ENCODE results near the gene RAD51B. TPM values are rescaled to one million over a fixed set of nuclear protein-coding genes. Genes with fewer than 3 reads are reported as not detected.
"Not testable (repeated sequence)": the region's sequence is repeated elsewhere in the genome, so short reads cannot be mapped to it uniquely, and the experiment has no call there.

RAD51B gene
- total RNA-seq, 1 donor from 2014 or later, result 17.0 TPM

DNA sequence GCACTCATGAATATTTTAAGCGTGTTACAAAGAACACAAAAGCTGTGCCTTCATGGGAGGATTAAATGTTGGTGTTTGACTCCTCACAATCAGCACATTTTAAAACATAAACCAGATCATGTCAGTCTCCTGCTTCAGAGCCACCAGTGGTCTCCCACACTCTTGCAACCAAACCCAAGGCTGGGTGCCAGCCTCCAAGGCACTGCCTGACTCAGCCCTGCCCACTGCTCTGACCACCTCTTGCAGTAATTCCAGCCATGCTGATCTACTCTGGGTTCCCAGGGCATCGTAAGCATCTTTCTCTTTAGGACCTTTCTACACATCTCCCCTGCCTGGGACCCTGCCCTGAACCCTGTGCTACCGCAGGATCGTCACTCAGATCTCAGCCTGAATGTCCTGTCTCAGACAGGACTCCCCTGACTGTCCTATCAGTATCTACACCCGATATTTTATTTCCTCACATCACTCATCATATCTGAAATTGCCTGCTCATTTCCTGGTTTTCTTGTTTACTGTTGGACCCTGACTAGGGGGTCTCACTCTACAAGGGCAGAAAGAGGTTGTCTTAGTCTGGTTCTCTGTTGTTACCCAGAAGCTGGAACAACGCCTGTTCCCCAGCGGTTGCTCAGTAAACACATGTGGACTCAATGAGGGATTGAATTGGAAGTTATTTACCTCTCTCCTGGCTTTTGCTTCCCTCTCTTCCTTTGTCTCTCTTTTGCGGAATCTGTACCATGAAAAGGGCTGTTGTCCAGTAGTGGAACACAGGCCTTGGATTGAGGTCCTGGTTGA is 449.8 kb downstream of the RAD51B start:
- DNase-seq (ENCODE audit: low read depth), result peak; percentile 59

- no peak for DNase-seq (ENCODE audit: low read depth)
Observed at GRCh38 chr14:68270342-68270741, 450.8 kb downstream of the RAD51B start.

DNA sequence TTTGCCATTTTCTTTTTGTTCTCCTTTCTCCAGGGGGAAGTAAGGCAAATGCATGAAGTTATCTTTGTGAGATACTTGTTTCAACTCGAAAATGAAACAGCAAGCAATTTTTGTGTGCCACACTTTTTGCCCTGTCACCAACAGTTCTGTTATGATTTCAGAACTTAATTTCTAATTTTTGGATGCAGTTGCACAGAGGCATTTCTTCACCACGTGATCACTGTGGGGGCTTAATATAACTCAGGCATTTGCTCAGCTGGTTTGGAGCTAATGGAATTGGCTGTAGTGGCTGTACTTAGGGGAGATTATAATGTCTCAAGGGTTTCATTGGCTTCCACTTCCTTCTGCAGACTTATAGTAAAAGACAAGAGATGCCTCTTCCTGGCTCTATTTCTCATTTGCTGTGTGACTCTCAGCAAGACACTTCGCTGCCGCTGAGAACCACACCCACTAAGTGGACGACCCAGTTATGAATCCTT is 452.4 kb downstream of the RAD51B start:
- DNase-seq (ENCODE audit: low read depth), result no peak

GRCh38 chr14:68273413-68273812 is 453.8 kb downstream of the RAD51B start:
- no peak for DNase-seq (ENCODE audit: low read depth)

GRCh38 chr14:68274725-68275124 is 455.1 kb downstream of the RAD51B start:
- DNase-seq (ENCODE audit: low read depth), result no peak

DNA sequence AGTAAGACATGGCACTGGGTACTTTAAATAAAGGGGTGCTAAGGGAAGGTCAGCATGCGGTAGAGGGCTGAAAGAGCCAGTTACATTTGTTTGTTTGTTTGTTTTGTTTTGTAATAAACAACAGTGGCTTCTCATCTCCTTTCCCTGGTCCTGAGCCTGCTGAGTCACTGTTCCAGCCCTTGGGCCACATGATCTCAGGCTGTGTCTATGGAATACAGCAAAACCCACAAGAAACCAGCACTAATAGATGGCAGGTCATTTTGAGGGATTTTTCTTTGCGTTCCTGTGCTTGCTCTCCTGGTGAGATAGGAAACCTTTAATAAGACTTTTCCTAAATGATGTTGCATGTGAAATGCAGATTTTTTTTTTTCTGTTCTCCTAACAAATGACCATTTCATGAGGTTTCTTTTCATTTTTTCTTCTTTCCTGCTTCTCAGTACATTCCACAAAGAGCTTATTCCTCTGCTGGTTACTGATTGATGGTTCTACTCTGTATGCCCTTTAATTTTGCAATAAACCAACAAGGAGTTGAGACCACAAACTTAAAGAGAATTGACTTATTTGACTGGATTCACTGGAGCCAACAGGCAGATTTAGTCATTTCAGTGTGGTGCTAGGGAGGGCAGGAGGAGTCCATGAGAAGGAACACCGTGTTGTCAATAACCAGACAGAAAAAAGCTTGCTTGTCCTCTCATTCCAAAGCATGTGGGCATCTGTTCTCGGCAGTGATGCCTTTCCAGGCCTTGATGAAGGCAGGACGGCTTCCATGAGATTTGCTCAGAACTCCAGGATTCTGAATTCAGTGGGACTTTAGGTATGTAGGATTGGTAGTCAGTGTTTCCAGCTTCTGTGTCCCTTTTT is 459.2 kb downstream of the RAD51B start:
- peak; percentile 99 for DNase-seq (ENCODE audit: low read depth)

DNA sequence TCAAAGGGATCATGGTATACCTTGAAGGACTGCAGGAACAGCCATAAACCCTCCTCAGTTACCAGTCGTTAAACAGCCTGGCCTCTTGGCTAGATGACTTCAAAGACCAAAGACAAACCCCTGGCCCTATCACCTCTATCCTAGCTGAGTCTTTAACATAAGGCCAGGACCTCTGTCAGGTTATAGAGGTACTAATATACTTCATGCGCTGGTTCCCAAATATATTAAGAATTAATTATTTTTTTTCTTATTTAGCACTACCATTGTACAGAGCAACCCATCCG is 459.8 kb downstream of the RAD51B start:
- DNase-seq (ENCODE audit: low read depth), result no peak

- DNase-seq (ENCODE audit: low read depth), result no peak
Observed at GRCh38 chr14:68279777-68280233, 460.2 kb downstream of the RAD51B start.

DNA sequence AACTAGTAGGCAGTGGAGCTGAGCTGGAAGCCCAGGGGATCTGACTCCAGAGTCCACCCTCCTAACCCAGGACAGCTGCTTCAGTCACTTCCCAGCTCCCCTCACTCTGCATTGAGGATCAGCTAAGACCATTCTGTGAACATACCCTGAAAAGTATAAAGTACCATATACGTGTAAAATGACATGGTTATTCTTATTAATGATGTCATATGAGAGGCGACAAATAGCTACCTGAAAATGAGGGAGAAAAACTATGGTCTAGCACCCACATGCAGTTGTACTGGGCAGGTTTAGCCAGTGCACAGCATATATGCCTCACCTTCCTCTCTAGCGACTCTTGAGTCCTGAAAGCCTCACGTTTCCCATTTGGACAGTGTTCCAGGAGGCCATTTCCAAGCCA is 461.9 kb downstream of the RAD51B start:
- no peak for DNase-seq (ENCODE audit: low read depth)

DNA sequence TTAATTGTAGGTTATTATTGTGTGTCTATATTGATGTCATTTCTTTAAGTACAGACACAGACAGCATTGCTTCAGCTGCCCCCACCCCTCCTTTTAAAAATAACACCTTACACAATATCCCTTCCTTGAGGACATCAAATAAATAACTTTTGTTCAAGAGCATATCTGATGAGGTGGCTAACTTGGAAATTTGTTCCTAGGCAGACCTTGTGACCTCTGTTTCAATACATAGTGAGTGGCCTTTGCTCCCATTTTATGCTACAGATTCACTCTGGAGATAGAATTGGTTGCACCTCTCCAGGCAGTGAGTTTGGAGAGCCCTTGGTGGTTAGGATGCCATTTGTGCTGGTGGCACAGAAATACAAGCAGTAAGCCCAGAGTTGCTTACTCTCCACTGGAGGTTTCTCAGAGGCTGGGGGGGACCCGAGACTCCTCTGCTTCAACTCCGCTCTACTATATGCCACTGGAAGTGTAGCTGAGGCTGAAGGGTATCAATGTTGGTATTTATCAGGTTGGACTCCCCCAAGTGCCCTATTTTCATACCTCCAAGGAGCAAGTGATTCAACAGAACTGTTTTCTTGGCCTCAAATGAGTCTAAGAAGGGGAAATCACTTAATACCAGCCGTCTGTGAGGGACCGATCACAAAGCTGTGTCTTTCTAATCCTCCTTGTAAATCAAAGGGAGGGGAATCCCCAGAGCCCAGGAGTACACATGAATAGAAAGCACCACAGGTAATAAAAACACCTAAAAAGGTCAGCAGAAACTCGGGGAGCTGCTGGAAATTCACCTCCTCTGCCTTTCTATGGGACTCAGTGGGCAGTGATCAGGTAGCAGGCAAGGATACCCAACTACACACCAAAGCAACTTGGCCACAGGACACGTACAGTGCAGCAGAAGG is 463.1 kb downstream of the RAD51B start:
- DNase-seq (ENCODE audit: low read depth), result no peak

GRCh38 chr14:68283378-68284123 is 464.0 kb downstream of the RAD51B start:
- DNase-seq (ENCODE audit: low read depth), result peak; percentile 67

GRCh38 chr14:68284333-68284732 is 464.8 kb downstream of the RAD51B start:
- DNase-seq (ENCODE audit: low read depth), result peak; percentile 51

GRCh38 chr14:68284834-68285233 is 465.3 kb downstream of the RAD51B start:
- DNase-seq (ENCODE audit: low read depth), result peak; percentile 91

GRCh38 chr14:68285421-68286179 is 466.0 kb downstream of the RAD51B start:
- no peak for DNase-seq (ENCODE audit: low read depth)

DNA sequence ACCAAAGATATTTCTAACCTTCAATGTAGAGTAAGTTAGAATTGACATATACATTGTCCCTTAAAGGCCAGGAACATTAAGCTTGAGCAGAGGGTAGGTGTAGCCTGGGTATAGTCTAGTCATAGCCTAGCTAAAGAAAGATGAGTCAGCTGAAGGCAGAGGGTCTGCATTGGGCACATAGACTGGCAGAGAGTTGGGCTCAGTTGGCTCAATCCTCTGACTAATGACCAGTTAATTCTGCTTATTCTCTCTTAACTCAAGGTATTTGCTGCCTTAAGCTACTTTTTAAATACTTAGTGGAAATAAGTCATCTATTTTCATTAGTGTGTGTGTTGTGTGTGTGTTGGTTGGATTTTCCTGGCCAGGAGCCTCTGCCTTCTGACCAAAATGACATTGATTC is 467.1 kb downstream of the RAD51B start:
- DNase-seq (ENCODE audit: low read depth), result peak; percentile 98

DNA sequence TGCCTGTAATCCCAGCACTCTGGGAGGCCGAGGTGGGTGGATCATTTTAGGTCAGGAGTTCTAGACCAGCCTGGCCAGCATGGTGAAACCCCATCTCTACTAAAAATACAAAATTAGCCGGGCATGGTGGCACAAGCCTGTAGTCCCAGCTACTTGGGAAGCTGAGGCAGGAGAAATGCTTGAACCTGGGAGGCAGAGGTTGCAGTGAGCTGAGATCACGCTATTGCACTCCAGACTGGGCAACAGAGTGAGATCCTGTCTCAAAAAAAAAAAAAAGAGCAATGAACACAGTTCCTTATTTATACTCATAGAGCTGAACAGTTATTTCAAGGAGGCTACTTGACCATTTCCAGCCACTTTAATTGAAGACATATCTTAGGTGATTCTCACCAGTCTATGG is 469.9 kb downstream of the RAD51B start:
- not testable (repeated sequence) for DNase-seq (ENCODE audit: low read depth)

DNA sequence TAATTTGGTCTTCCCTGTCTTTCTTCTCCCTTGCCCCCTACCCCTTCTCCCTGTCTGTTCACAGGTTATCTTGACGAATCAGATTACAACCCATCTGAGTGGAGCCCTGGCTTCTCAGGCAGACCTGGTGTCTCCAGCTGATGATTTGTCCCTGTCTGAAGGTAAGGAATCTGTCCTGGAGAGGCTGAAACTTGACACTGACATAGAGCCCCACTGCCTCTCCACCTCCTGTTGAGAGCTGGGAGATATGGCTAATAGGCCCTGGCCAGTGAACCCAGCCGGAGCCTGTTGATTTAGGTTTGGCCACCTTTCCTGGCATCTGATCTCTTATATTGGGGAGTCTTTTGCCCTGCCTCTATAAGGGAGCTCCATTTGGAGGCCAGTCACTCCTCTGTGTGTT is 472.2 kb downstream of the RAD51B start:
- no peak for DNase-seq (ENCODE audit: low read depth)

DNA sequence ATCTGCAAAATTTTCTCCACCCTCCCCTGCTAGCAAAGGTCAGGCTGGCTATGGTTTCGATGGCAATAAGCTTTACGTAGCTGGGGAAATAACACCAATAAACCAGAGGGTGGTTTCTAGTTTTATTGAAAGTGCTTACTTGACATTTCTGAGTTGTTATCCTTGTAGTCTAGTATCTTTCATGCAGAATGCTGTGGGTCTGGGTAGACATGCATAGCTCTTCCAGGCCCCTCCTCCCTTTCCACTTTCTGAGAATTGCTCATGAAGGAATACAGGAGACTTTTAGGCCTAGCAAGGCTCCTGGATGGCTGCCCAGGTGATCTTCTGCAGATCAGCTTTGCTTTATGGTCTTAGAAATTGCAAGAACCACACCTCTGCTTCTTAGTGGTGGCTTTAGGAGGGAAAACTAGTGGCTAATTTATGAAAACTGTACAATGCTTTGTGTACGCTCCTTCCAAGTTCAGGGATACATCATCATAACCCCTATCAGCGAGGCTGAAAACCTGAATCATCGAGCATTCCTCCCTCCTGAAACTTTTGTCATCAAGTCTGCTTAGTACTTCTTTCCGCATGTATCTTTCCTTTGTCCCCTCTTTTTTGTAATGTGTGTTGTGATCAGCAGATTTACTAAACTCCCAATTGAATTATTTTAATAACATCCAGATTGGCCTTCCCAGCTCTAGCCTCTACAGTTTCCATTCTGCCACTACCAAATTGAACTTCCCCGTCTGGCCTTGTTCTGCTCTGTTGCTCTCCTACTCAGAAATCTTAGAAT is 473.0 kb downstream of the RAD51B start:
- no peak for DNase-seq (ENCODE audit: low read depth)

DNA sequence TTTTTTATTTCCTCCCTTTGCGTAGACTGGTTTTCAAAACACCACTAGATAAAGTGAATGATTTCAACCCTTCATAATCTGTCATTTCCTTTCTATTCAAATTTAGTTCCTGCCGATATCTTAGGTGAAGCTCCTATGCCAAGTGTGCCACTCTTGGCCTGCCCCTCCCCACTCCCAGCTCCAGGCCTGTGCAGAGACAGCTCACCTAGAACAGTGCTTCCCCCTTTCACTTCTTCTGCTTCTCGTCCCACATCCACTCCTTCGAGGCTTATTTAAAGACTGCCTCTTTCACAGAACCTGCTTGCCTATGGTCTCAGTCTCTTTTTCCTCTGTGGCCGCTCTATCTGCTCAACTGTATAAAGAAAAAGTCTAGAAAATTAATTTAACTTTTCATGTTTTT is 473.8 kb downstream of the RAD51B start:
- no peak for DNase-seq (ENCODE audit: low read depth)
